GM10847 (cell line): ENCODE measurements around the gene ZNF69.
A peak's percentile ranks its signal among the peaks of the same experiment; 100 is the strongest.

Experiments used
- POLR2A ChIP-seq: IDR thresholded peaks from 2 replicates; pipeline ENCODE4 v1.6.1; 2011; ENCODE audit not compliant: insufficient read length; ENCODE audit errors: extremely low read depth

ZNF69 gene

DNA sequence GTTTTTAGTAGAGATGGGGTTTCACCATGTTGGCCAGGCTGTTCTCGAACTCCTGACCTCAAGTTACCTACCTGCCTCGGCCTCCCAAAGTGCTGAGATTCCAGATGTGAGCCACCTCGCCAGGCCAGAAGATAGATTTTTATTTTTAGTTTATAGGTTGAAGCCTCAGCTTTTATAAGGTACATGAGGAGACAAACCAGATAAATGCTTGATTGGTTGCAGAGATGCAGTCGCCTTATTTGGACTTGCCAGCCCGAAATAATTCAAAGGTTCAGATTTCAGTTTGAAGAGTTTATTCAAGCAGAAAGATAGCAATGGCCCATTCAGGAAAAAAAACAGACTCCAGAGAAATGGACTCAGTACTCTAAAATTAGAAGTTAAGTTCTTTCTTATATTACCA, 3.1 kb downstream of the ZNF69 start:
- no peak for TF ChIP-seq POLR2A

DNA sequence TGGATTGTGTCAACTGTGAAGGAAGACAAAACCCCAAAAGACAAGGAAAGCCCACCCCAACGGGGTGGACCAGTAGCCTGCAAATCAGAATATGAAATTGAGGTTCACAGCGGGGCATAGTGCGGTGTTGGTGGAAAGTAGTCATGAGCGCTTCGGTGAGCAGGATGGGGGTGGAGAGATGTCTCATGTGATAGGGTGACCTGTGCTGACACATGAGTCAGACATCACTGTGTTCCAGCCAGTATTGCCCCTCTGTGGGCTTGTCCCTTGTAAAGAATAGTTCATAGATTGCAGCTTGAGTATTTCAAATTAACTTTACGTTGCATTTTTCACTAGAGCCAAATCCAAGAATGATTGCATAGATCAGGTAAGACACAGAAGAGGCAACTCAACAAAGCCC, 7.3 kb downstream of the ZNF69 start:
- no peak for TF ChIP-seq POLR2A

DNA sequence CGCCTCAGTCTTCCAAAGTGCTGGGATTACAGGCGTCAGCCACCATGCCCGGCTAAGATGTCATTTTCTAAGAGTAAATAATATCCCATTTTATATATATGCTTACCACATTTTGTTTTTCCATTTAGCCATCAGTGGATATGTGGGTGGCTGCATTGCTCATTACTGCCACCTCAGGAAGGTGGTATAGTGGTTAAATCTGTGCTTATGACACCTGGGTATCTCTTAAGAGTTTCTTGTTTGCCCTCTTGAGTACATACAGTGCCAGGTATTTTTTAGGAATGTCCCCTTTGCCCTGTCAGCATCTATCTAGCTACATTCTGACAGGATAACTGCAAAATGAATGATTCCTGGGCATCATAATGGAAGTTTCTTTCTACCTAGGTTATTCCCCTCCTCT, 14.6 kb downstream of the ZNF69 start:
- TF ChIP-seq POLR2A, result no peak

DNA sequence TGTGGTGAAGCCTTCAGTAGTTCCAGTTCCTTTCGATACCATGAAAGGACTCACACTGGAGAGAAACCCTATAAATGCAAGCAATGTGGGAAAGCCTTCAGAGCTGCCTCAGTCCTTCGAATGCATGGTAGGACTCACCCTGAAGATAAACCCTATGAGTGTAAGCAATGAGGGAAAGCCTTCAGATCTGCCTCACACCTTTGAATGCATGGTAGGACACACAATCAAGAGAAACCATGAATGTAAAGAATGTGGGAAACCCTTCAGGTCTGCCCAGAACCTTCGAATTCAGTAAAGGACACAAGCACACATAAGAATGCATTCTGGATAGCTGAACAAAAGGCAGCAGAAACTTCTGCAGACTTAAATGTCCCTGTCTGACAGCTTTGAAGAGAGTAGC, 18.3 kb downstream of the ZNF69 start:
- no peak for TF ChIP-seq POLR2A

DNA sequence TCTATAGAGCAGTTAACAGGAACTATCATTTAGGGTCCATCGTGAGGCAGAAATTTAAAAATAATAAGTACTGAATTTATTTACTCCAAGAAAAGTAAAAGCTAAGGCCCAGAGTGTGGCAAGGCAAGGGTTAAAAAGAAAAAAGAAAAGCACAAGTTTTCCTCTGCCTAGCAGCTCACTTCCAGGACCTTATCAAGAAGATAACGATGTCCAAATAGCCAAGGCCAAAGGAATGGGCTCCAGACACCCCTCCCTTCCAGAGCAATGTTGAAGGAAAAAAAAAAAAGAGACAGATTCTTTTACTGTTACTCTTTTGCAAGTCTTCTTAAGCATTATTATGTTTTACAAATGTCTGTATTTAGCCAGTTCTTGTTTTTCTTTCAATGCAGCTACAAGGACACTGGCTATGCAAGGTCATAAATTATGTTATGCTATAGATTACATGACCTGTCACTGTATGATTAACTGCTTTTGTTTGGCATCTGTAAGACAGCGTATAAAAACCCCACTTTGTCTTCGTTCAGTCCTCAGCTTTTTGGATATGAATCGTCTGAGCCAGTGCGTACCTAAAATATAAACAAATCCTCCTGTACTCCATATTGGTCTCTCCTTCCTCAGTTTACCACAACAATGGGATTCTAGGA, 34.4 kb downstream of the ZNF69 start:
- no peak for TF ChIP-seq POLR2A

DNA sequence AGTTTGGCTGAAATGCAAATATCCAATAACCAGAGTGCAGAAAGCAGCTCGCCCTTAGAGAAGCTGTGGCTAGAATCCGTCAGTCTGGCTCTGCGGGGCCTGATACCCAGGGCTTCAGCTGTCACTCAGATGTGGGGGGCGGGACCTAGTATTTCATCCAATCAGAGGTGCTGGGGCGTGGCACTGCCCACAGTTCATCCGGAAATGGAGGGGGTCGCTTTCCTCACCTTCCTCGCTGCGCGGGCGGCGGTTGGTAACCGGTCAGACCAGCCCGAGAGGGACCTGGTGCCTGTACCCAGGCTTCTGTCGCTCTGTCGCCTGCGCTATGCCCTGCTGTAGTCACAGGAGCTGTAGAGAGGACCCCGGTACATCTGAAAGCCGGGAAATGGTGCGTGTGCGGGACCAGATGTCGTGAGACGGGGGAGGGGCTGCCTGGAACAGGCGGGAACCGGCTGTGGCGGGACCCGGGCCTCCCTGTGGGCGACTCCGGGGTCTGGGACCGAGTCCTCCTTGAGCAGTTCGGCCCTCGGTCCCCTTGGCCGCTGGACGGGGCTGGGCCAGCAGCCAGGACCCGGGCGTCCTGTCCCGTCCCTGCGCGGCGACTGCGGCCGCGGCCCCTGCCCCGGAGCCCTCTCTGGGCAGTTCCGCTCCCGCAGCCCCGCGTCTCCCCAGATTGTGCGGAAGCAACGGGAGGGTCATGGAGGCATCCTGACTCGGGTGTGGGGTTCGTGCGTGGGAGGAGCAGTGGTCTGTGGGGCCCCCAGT, 37.5 kb downstream of the ZNF69 start, which contains the start of gene ZNF700:
Gene ZNF700, plus strand, starts transcription at position 222 of the 765 bp plus-strand sequence. Its CDS starts 104 bp downstream, at position 326.
- peak; percentile 94 for TF ChIP-seq POLR2A

DNA sequence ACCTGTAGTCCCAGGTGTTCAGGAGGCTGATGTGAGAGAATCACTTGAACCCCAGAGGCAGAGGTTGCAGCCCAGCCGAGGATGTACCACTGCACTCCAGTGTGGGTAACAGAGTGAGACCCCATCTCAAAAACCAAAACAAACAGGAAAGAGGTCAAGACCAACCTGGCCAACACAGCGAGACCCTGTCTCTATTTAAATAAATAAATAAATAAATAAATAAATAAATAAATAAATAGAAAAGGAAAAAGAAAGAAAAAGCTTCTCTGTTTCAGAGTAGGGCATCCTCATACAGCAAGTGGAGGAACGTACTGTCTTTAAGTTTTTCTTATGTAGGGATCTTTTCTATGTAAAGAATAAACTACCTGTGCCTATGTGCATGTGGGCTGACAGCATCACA, 39.6 kb downstream of the ZNF69 start:
- no peak for TF ChIP-seq POLR2A

DNA sequence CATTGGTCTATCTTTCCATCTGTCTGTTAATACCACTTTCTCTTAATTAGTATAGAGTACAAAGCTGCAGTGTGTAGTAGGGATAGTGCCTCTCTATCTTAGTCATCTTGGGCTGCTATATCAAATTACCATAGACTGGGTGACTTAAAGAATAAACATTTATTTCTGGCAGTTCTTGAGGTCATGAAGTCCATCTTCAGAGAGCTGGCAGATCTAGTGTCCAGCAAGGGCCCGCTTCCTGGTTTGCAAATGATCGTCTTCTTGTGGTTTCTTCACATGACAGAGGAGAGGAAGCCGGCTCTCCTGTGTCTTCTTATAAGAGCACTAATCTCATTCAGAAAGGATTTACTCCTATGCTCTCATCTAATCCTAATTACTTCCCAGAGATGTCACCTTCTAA, 43.5 kb downstream of the ZNF69 start:
- no peak for TF ChIP-seq POLR2A

DNA sequence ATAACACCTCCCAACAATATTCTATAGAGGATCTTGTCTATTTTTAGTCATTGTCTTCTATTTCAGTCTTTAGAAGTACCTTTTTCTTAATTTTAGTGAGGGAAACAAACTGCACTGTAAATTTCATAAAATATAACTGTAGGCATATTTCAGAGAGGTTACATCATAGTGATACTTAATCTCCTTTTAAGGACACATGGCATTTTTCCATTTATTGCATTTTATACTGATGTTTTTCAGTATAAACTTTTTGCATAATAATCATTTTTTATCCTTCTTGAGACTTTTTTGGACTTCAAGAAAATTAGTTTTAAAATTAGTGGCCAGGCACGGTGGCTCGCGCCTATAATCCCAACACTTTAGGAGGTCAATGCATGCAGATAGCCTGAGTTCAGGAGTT, 43.9 kb downstream of the ZNF69 start:
- no peak for TF ChIP-seq POLR2A

DNA sequence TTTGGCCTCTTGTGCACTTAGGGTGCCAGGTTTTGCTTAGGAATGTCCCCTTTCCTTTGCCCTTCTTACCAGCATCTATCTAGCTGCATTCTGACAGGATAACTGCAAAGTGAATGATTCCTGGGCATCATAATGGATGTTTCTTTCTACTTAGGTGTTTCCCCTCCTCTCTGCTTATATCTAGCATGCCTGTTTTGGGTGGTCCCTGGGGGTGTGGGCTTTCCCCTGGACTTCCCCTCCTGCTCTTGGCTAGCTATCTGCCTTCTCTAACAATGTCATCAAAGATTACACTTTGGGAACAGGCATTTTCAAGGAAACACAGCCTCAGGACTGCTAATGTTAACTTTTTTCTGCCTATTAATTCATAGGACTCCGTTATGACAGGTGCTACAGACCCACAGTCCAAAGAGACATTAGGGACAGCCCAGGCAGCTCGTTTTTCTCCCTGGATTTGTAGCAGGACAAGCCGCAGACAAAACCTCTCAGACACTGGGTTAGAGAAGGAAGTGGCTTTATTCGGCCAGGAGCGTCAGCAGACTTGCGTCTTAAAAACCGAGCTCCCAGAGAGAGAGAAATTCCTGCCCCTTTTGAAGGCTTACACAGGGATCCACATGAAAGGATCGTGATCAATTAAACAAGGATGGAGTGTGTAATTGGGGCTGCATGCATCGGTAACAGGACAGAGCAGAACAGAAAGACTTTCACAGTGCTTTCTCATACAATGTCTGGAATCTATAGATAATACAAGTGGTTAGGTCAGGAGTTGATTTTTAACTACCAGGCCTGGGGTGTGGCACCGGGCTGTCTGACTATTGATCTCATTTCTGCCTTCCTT, 54.6 kb downstream of the ZNF69 start:
- no peak for TF ChIP-seq POLR2A

DNA sequence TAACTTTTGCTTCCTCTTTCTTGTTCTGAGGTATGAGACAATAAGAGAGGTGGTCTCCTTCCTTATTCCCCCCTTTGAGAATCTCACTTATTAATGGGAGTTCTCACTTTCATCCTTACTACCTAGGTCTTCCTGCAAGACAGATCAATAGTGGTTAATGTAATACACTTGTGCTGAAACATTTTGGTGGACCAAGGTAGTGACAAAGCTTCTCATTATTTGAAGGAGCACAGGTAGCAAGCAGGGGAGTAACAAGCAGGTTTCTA, 55.2 kb downstream of the ZNF69 start:
- no peak for TF ChIP-seq POLR2A

DNA sequence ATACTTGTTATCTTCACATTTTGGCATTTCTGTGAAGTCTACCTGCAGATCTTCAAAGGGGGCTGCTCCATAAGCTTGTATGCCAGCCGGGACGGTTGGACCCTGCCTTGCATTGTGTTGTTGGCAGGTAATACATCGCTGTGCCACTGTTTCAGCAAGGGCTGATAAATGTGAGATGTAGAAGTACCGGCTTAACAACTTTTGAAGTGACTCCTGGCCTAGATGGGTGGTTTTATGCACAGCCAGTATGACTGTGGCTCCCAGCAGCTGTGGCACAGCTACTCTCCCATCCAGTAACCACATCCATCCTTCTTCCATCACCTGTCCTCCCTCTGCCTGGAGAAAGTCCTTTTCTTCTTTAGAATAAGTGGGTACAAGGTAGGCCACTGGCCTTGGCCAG, 57.1 kb downstream of the ZNF69 start:
- no peak for TF ChIP-seq POLR2A

DNA sequence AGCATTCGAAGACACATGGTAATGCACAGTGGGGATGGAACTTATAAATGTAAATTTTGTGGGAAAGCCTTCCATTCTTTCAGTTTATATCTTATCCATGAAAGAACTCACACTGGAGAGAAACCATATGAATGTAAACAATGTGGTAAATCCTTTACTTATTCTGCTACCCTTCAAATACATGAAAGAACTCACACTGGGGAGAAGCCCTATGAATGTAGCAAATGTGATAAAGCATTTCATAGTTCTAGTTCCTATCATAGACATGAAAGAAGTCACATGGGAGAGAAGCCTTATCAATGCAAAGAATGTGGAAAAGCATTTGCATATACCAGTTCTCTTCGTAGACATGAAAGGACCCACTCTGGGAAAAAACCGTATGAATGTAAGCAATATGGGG, 61.1 kb downstream of the ZNF69 start:
- no peak for TF ChIP-seq POLR2A

DNA sequence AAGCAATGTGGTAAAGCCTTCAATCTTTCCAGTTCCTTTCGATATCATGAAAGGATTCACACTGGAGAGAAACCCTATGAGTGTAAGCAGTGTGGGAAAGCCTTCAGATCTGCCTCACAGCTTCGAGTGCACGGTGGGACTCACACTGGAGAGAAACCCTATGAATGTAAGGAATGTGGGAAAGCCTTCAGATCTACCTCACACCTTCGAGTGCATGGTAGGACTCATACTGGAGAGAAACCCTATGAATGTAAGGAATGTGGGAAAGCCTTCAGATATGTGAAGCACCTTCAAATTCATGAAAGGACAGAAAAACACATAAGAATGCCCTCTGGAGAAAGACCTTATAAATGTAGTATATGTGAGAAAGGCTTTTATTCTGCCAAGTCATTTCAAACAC, 61.6 kb downstream of the ZNF69 start:
- TF ChIP-seq POLR2A, result no peak

DNA sequence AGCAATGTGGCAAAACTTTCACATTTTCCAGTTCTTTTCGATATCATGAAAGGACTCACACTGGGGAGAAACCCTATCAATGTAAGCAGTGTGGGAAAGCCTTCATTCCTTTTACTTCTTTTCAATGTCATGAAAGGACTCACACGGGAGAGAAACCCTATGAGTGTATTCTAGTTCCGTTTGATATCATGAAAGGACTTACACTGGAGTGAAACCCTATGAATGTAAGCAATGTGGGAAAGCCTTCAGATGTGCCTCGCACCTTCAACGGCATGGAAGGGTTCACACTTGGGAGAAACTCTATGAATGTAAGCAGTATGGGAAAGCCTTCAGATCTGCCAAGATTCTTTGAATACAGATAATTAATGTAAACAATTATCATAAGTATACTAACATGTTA, 62.7 kb downstream of the ZNF69 start:
- TF ChIP-seq POLR2A, result no peak
